HepG2 (cell line): ENCODE results near the gene PARG. TPM values are rescaled to one million over a fixed set of nuclear protein-coding genes. Genes with fewer than 3 reads are reported as not detected.

Source experiments
- ATAC-seq: fragments of 200-7000 bp; cut with Tn5 transposase; 3 replicates; pipeline ENCODE4 v1.9.1; 2020; ENCODE audit warnings: mild to moderate bottlenecking, moderate library complexity
- BruUV-seq: library from RNA; stranded (reverse); fragments of 400-500 nt; replicated peaks from 2 replicates; lab custom pipeline; 2021; lab: Mats Ljungman, UMichigan
- CTCF ChIA-PET: fragments of 300-600 bp; formaldehyde crosslinking; extraction: SDS; loops from one replicate; lab custom pipeline; 2021; ENCODE audit warnings: low total read pairs, inconsistent platforms, low intra/inter-chr PET ratio; lab: Yijun Ruan, JAX
- POLR2A ChIA-PET: fragments of 350-600 bp; sonication (Branson Sonifier 250); formaldehyde crosslinking; loops from one replicate; lab custom pipeline; 2020; ENCODE audit warnings: antibody characterized with exemption, inconsistent platforms; lab: Yijun Ruan, JAX
- DNase-seq: peaks from one replicate; pipeline ENCODE4 v3.0.0-alpha.2; 2015; ENCODE audit warnings: low spot score
- FAIRE-seq: peaks from 3 replicates; lab custom pipeline; 2011; peaks lifted over from hg19 to GRCh38; lab: Jason Lieb, UNC
- H2AFZ ChIP-seq: one replicate; pipeline ENCODE4 v1.6.1; 2011; ENCODE audit warnings: low read length, inconsistent platforms
- H3K27ac ChIP-seq: fragments of 300-600 bp; 3 replicates; pipeline ENCODE4 v1.8.0; 2011; ENCODE audit warnings: mixed run types, mild to moderate bottlenecking, mixed read lengths, low read length, inconsistent platforms; ENCODE audit not compliant: insufficient read depth; ENCODE audit errors: extremely low read length
- H3K27me3 ChIP-seq, 2 experiments: fragments of 200-600 bp in 1 of 2; 2 replicates in 1 of 2; 3 replicates in 1 of 2; pipeline versions ENCODE4 v1.6.0 to v1.8.0; 2011; ENCODE audit warnings: low read length in 2 of 2, mild to moderate bottlenecking in 2 of 2, moderate library complexity in 2 of 2, inconsistent platforms in 1 of 2; ENCODE audit not compliant: insufficient read depth in 2 of 2, control insufficient read depth in 1 of 2
- H3K36me3 ChIP-seq, 2 experiments: fragments of 200-600 bp in 1 of 2; replicated peaks in 1 of 2; 2 replicates in 1 of 2; 3 replicates in 1 of 2; pipeline versions ENCODE4 v1.5.1 to v1.8.0; 2011; ENCODE audit warnings: low read length in 2 of 2, inconsistent platforms in 1 of 2; ENCODE audit not compliant: insufficient read depth in 2 of 2, control insufficient read depth in 1 of 2
- H3K4me1 ChIP-seq: 2 replicates; pipeline ENCODE4 v1.5.1; 2012; ENCODE audit warnings: low read length, inconsistent platforms; ENCODE audit not compliant: insufficient read depth
- H3K4me2 ChIP-seq: 2 replicates; pipeline ENCODE4 v1.6.0; 2011; ENCODE audit warnings: low read depth, low read length, inconsistent platforms
- H3K4me3 ChIP-seq, 3 experiments: fragments of 200-600 bp in 1 of 3; sonication (generic), shearing (Covaris generic) in 1 of 3; replicated peaks in 1 of 3; 2 replicates each; pipeline ENCODE4 v1.5.1; 2011 to 2016; ENCODE audit warnings: low read length in 3 of 3, inconsistent platforms in 2 of 3, low read depth in 2 of 3, mild to moderate bottlenecking in 2 of 3, control low read depth in 1 of 3, mixed read lengths in 1 of 3; ENCODE audit not compliant: insufficient read depth in 1 of 3
- H3K79me2 ChIP-seq: one replicate; pipeline ENCODE4 v1.6.1; 2011; ENCODE audit warnings: low read length, inconsistent platforms; ENCODE audit not compliant: insufficient read depth
- H3K9ac ChIP-seq: 2 replicates; pipeline ENCODE4 v1.6.0; 2011; ENCODE audit warnings: mild to moderate bottlenecking, low read depth, low read length, inconsistent platforms; ENCODE audit not compliant: insufficient read depth
- H3K9me3 ChIP-seq: 2 replicates; pipeline ENCODE4 v1.5.1; 2012; ENCODE audit warnings: mild to moderate bottlenecking, low read length
- H4K20me1 ChIP-seq: 2 replicates; pipeline ENCODE4 v1.6.0; 2011; ENCODE audit warnings: inconsistent platforms, mild to moderate bottlenecking, low read length, moderate library complexity; ENCODE audit not compliant: insufficient read depth
- FOSL2 ChIP-seq: sonication (generic); formaldehyde crosslinking; IDR thresholded peaks from 2 replicates; pipeline ENCODE4 v1.4.0; 2020; ENCODE audit warnings: missing genetic modification reagents
- FOXO1 ChIP-seq: sonication (generic); formaldehyde crosslinking; IDR thresholded peaks from 2 replicates; pipeline ENCODE4 v1.4.0; 2020; ENCODE audit warnings: missing genetic modification reagents
- KAT8 ChIP-seq: IDR thresholded peaks from 2 replicates; pipeline ENCODE4 v1.6.1; 2016; ENCODE audit warnings: missing genetic modification reagents, missing compliant biosample characterization
- NFIC ChIP-seq: IDR thresholded peaks from 2 replicates; pipeline ENCODE4 v1.6.1; 2012; ENCODE audit warnings: mild to moderate bottlenecking, low read length, inconsistent platforms
- RAD51 ChIP-seq: fragments of 450-650 bp; IDR thresholded peaks from 2 replicates; pipeline ENCODE4 v1.6.1; 2016; ENCODE audit warnings: borderline replicate concordance
- SOX6 ChIP-seq, 2 experiments: fragments of 450-650 bp in 1 of 2; sonication (generic) in 1 of 2; formaldehyde crosslinking in 1 of 2; IDR thresholded peaks; 2 replicates each; pipeline versions ENCODE4 v1.4.0 to v1.6.1; 2017 to 2020; ENCODE audit warnings: antibody characterized with exemption in 1 of 2, mild to moderate bottlenecking in 1 of 2, missing genetic modification reagents in 1 of 2
- ZNF263 ChIP-seq: sonication (generic); formaldehyde crosslinking; IDR thresholded peaks from 2 replicates; pipeline ENCODE4 v1.4.0; 2020; ENCODE audit warnings: missing genetic modification reagents
- ZNF703 ChIP-seq: sonication (generic); formaldehyde crosslinking; IDR thresholded peaks from 2 replicates; pipeline ENCODE4 v1.5.1; 2020; ENCODE audit warnings: missing genetic modification reagents, mild to moderate bottlenecking, moderate library complexity, borderline replicate concordance
- WGBS: methylation state at CpG from one replicate; pipeline ENCODE4 v1.1.6; 2017; ENCODE audit warnings: low lambda C conversion rate; 5-methylcytosine and 5-hydroxymethylcytosine counted together
- in situ Hi-C: cut with HindIII; loops from 2 replicates; pipeline ENCODE4 v1.10.0; 2017; ENCODE audit warnings: low pct_unique_long_range_greater_than_20kb; ENCODE audit not compliant: extremely low pct_ligation_motif_present
- intact Hi-C: fragments of 100-400 bp; cut with micrococcal nuclease; formaldehyde crosslinking; loops from one replicate; pipeline ENCODE4 v1.10.0; 2022; ENCODE audit not compliant: unreplicated experiment
- polyA plus RNA-seq, 8 experiments: library from polyadenylated mRNA; depleted of rRNA in 3 of 8; stranded (reverse) in 7 of 8; unstranded in 1 of 8; fragments of >200 nt; fragmentation: Illumina TruSeq in 4 of 8; extraction: Trizol in 4 of 8; gene quantifications; 2 replicates each; pipeline versions ENCODE4 v1.2.1 to v1.2.3, GENCODE V29; 2011 to 2016; ENCODE audit warnings: low read depth in 4 of 8, missing spikeins in 1 of 8, mixed read lengths in 1 of 8; ENCODE audit not compliant: insufficient read depth in 1 of 8
- total RNA-seq, 5 experiments: library from RNA; depleted of rRNA; stranded (reverse); fragments of >200 nt; fragmentation: Illumina TruSeq; extraction: Trizol; gene quantifications; 2 replicates each; pipeline ENCODE4 v1.2.3, GENCODE V29; 2016; ENCODE audit warnings: low read depth in 1 of 5

Gene PARG
- total and polyA plus RNA-seq, 2 of the 13 experiments (the other 11 are each of a cell fraction or from before 2014, with no cell fraction given): 11.4 to 37.2 TPM

GRCh38 chr10:49817845-49818244 lies 124.0 kb downstream of the PARG start:
- no peaks in the 10 kb centered on the region for H3K79me2 ChIP-seq
- H3K27ac ChIP-seq: no peak overlapping the region
- BruUV-seq: no TSS peak
- H3K27me3 ChIP-seq: no peaks in the 10 kb centered on the region
- H3K4me2 ChIP-seq: no peak overlapping the region
- ATAC-seq (no peak), DNase-seq (no peak), FAIRE-seq (no peak)
- no peak overlapping the region for H3K9ac ChIP-seq
- peaks cover 7 to 35% of the 10 kb centered on the region in 2 experiments for H3K36me3 ChIP-seq
- H2AFZ ChIP-seq: no peak overlapping the region
- WGBS: 97% methylated on average over 5 of the region's 5 CpGs
- no peaks in the 10 kb centered on the region for H3K9me3 ChIP-seq
- no peaks in the 10 kb centered on the region for H3K4me1 ChIP-seq
- no peak overlapping the region for H3K4me3 ChIP-seq
- in situ Hi-C loops (no loop called here), intact Hi-C loops (no loop called here)
- POLR2A ChIA-PET: no interaction called here
- TF ChIP-seq SOX6 (IDR thresholded peaks at IDR 0.05): no peak
- TF ChIP-seq SOX6 (CRISPR knock-in tag; IDR thresholded peaks at IDR 0.05): no peak
- CTCF ChIA-PET: no interaction called here
- no peaks in the 10 kb centered on the region for H4K20me1 ChIP-seq

- FAIRE-seq (no peak), DNase-seq (no peak), ATAC-seq (no peak)
- H3K4me1 ChIP-seq: no peaks in the 10 kb centered on the region
- intact Hi-C loops: no loop called here
- WGBS: 43% methylated on average over 2 of the region's 2 CpGs
- H3K4me3 ChIP-seq: no peak overlapping the region
- H3K9ac ChIP-seq: no peak overlapping the region
- H3K27ac ChIP-seq: no peak overlapping the region
- TF ChIP-seq RAD51: no peak
- TF ChIP-seq FOSL2 (CRISPR knock-in tag): peak; percentile 40
- TF ChIP-seq FOXO1: no peak
- TF ChIP-seq ZNF263 (CRISPR knock-in tag): no peak
- TF ChIP-seq NFIC: no peak
- no peak for TF ChIP-seq KAT8
- TF ChIP-seq ZNF703 (CRISPR knock-in tag): no peak
- no TSS peak for BruUV-seq
- H4K20me1 ChIP-seq: no peaks in the 10 kb centered on the region
- H2AFZ ChIP-seq: no peak overlapping the region
- POLR2A ChIA-PET: no interaction called here
- H3K36me3 ChIP-seq: no peaks in the 10 kb centered on the region
- CTCF ChIA-PET: no interaction called here
- peaks cover 9% of the 10 kb centered on the region for H3K9me3 ChIP-seq
- H3K4me2 ChIP-seq: no peak overlapping the region
- in situ Hi-C loops: no loop called here
- no peaks in the 10 kb centered on the region for H3K79me2 ChIP-seq
- H3K27me3 ChIP-seq: no peaks in the 10 kb centered on the region; a peak in 1 of 5 replicates
These were observed 137.8 kb downstream of the PARG start for GRCh38 chr10:49803988-49804387.
